GM12864 (cell line): Measurements from ENCODE around the gene DNAJC11.
A peak's percentile ranks its signal among the peaks of the same experiment; 100 is the strongest.
"Not testable (repeated sequence)": the region's sequence is repeated elsewhere in the genome, so short reads cannot be mapped to it uniquely, and the experiment has no call there.

ENCODE experiments used
- DNase-seq: peaks from one replicate; pipeline ENCODE4 v3.0.0-alpha.2; 2011; ENCODE audit warnings: low read depth
- H3K4me3 ChIP-seq: 2 replicates; pipeline ENCODE4 v1.5.1; 2011; ENCODE audit warnings: mild to moderate bottlenecking, low read depth, low read length, control low read depth
- TF ChIP-seq, protein P1 (sequence below): IDR thresholded peaks from 2 replicates; pipeline ENCODE4 v1.5.1; 2011; ENCODE audit warnings: low read depth, mild to moderate bottlenecking, moderate library complexity, low read length, control low read depth, inconsistent platforms; ENCODE audit errors: missing control alignments

DNAJC11 gene

DNA sequence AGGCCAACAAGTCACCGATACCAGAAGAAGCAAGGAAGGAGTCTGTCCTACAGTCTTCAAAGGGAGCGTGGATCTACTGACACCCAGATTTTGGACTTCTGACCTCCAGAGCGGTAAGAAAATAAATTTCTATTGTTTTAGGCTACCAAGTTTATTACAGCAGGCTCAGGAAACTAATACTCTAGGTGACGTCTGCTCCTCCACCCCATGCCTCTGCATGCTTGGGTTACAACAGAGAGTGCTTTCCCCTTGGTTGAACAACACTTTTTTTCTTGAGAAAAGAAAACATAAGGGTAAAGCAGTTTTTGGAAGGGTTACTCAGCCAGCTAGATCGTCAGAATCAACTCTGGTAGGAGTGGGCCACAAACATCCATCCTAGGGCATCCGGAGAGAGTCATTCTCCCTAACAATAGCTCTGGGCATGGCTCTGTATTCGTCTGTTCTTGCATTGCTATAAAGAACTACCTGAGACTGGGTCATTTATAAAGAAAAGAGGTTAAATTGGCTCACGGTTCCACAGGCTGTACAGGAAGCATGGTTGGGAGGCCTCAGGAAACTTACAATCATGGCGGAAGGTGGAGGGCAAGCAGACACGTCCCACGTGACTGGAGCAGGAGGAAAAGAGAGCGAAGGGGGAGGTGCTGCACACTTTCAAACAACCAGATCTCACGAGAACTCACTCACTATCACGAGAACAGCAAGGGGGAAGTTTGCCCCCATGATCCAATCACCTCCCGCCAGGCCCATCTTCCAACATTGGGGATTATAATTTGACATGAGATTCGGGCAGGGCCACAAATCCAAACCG is 22.2 kb upstream of the DNAJC11 start:
- no peak overlapping the region for H3K4me3 ChIP-seq
- TF ChIP-seq, protein P1, sequence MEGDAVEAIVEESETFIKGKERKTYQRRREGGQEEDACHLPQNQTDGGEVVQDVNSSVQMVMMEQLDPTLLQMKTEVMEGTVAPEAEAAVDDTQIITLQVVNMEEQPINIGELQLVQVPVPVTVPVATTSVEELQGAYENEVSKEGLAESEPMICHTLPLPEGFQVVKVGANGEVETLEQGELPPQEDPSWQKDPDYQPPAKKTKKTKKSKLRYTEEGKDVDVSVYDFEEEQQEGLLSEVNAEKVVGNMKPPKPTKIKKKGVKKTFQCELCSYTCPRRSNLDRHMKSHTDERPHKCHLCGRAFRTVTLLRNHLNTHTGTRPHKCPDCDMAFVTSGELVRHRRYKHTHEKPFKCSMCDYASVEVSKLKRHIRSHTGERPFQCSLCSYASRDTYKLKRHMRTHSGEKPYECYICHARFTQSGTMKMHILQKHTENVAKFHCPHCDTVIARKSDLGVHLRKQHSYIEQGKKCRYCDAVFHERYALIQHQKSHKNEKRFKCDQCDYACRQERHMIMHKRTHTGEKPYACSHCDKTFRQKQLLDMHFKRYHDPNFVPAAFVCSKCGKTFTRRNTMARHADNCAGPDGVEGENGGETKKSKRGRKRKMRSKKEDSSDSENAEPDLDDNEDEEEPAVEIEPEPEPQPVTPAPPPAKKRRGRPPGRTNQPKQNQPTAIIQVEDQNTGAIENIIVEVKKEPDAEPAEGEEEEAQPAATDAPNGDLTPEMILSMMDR: no peak
- DNase-seq: no peak

DNA sequence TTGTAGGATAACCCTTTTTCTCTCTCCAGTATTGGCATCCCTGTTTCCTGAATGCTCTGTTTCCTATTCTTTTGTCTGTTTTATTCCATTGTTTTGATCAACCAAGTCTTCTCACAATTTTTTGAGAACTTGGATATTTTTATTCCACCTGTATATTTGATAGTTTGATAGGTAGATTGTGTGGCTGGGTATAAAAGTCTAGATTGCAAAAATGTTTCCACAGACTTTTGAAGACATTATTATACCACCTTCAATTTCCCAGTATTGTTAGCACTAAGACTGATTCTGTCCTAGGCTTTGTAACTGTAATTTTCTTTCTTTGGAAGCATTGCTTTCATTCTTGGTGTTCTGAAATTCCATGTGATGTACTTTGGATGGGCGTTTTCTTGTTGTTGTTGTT is 9.6 kb upstream of the DNAJC11 start:
- no peak overlapping the region for H3K4me3 ChIP-seq
- DNase-seq: no peak
- TF ChIP-seq, protein P1: no peak

DNA sequence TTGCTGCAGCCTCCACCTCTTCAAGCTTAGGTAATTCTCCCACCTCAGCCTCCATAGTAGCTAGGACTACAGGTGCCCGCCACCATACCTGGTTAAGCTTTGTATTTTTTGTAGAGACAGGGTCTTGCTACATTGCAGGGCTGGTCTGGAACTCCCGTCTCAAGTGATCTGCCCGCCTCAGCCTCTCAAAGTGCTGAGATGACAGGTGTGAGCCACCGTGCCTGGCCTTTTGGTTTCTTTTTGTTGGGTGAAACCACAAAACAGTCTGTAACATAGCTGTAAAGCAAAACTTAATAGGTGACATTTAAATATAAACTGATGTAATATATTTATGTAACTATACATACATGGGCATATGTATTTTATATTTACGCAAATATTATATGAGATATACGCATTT is 3.1 kb upstream of the DNAJC11 start:
- H3K4me3 ChIP-seq: no peak overlapping the region
- DNase-seq: no peak
- TF ChIP-seq, protein P1: no peak

DNA sequence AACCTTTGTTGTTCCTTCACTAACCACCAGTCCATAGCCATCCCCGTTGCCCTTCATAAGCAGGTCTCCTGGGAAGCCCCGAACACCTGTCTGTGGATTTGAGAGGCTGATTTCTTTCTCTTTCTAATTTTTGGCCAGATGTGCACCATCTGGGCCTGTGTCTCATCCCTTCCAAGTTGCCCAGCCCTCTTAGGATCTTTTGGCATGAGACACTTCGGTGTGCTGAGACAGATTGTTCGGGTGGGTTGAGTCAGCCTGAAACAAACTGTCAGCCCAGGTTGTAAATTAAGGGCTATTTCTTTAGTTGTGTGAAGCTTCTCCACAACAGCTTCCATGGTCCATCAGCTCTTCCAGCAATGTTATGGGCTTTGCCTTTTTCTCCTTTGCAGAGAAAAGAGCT is 1.4 kb upstream of the DNAJC11 start:
- DNase-seq: no peak
- TF ChIP-seq, protein P1: no peak
- H3K4me3 ChIP-seq: no peak overlapping the region

DNA sequence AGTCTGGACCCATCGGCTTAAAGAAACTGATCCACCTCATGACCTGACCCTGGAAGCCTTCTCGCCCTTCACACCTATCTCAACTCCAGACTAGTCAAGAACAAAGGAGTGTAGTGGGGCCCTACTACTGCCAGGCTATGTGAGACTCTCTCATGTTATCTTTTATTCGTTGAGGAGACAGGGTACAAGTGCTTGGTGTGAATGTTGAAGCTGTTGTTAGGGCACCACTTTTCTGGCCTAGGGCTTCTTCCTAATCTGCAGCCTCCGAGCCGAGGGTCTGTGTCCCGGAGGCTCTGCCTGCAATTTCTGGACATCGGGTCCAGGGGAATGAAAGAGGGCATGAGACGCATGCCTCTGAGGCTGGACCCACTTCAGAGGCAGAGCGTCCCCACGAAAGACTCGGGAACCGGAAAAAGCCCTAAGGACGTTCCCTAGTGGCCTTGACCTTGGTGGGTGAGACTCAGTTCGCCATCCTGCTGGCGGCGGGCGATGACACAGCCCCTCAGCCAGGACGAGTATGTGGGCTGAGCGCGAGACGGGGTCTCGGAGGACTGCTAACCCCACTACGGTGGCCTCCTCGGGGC is 671 bp downstream of the DNAJC11 start:
- peak overlapping the region; percentile 99 for H3K4me3 ChIP-seq
- TF ChIP-seq, protein P1: no peak
- no peak for DNase-seq

DNA sequence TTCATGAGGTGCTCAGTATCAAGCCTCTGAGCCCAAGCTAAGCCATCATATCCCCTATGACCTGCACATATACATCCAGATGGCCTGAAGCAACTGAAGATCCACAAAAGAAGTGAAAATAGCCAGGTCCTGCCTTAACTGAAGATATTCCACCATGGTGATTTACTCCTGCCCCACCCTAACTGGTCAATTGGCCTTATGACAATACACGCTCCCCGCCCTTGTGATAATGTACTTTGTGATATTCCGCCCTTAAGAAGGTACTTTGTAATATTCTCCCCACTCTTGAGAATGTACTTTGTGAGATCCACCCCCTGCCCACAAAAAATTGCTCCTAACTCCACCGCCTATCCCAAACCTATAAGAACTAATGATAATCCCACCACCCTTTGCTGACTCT is 1.7 kb downstream of the DNAJC11 start:
- not testable (repeated sequence) for H3K4me3 ChIP-seq, DNase-seq

DNA sequence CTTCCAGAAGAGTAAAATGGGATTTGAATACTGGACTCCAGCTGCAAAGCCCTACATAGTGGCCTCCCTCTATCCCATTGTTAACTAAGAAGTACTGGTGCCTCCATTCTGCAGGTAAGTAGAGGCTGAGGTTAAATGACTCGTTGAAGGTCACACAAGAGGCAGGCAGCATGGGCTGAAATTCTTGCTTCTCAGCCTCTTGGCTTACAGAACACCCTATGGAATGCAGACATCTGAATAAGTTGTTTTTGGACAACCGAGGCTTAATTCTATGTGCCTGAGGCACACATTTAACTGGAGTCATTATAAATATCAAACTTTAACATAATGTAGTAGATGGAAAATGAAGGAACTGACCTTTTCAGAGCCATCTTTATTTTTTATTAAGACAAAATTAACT is 5.7 kb downstream of the DNAJC11 start:
- TF ChIP-seq, protein P1: no peak
- no peak for DNase-seq
- H3K4me3 ChIP-seq: no peak overlapping the region
